ENCODE results near the gene PTX4. TPM values are rescaled to one million over a fixed set of nuclear protein-coding genes. Genes with fewer than 3 reads are reported as not detected.

PTX4 gene
- total RNA-seq, 1 experiment from 2014 or later: not detected

GRCh38 chr16:1470481-1471251 is 18.1 kb downstream of the PTX4 start:
- no CpG with 5 or more reads among the region's 14 CpGs for WGBS (ENCODE audit: extremely low coverage, insufficient read length, low lambda C conversion rate)
- no peak overlapping the region for H3K18ac ChIP-seq (ENCODE audit: insufficient read length, low read depth, low read length)
- no peak overlapping the region for H3K27ac ChIP-seq (ENCODE audit: insufficient read length, low read depth, low read length)
- H3K23ac ChIP-seq (ENCODE audit: insufficient read length, low read depth, low read length): no peak overlapping the region
- H3K4ac ChIP-seq (ENCODE audit: low read depth, low read length): no peak overlapping the region
- H3K79me2 ChIP-seq (ENCODE audit: insufficient read depth, low read length): peaks cover 20% of the 10 kb centered on the region; the same call in 1 of the 2 replicates
- H3K9me3 ChIP-seq (ENCODE audit: control insufficient read depth, low read depth, low read length): no peaks in the 10 kb centered on the region
- H2BK5ac ChIP-seq (ENCODE audit: insufficient read length, low read length): no peak overlapping the region
- no peak overlapping the region for H2BK20ac ChIP-seq (ENCODE audit: low read depth, low read length, poor library complexity, severe bottlenecking)
- no peak overlapping the region for H3K9ac ChIP-seq (ENCODE audit: extremely low read depth, insufficient read length, low read length)
- no peaks in the 10 kb centered on the region for H3K27me3 ChIP-seq (ENCODE audit: insufficient read depth, low read length)
- peaks cover 11% of the 10 kb centered on the region for H3K23me2 ChIP-seq (ENCODE audit: insufficient read length, low read depth, low read length, poor library complexity, severe bottlenecking)
- no peak overlapping the region for H2BK12ac ChIP-seq (ENCODE audit: insufficient read length, low read depth, low read length)
- H4K8ac ChIP-seq (replicated peaks; ENCODE audit: insufficient read length, low read depth, low read length): no peak overlapping the region
- H3K4me3 Mint-ChIP-seq: no peak overlapping the region
- no peak for TF ChIP-seq CTCF (conservative IDR thresholded peaks at IDR 0.05)
- peaks cover 12 to 13% of the 10 kb centered on the region in 2 experiments for H3K4me1 Mint-ChIP-seq
- H3K79me1 ChIP-seq (ENCODE audit: insufficient read depth, low read depth, low read length, poor library complexity, severe bottlenecking): peaks cover 14% of the 10 kb centered on the region
- no peaks in the 10 kb centered on the region for H4K20me1 ChIP-seq (ENCODE audit: control insufficient read depth, insufficient read depth, insufficient read length)
- no peak overlapping the region for H2AFZ ChIP-seq (ENCODE audit: low read length)
- no peak overlapping the region; the same call in 1 of the 2 replicates for H3K14ac ChIP-seq (ENCODE audit: insufficient read depth, low read length)
- peaks cover 1 to 4% of the 10 kb centered on the region in 2 experiments; a peak in 2 of 5 replicates for H3K9me3 Mint-ChIP-seq
- H4K91ac ChIP-seq (ENCODE audit: insufficient read length, low read depth, low read length): no peak overlapping the region
- H3T11ph ChIP-seq (ENCODE audit: low read length): no peak overlapping the region
- H3K27me3 Mint-ChIP-seq (ENCODE audit: low read depth): no peaks in the 10 kb centered on the region; the same call in 1 of the 2 replicates
- no peak overlapping the region for H3K4me2 ChIP-seq (ENCODE audit: insufficient read depth, insufficient read length, low read length)
- peak overlapping the region in 1 of 3 experiments; percentile 90; a peak in 3 of 7 replicates for H3K27ac Mint-ChIP-seq
- DNase-seq: no peak
- peaks cover 0 to 2% (median 0%) of the 10 kb centered on the region in 3 experiments; a peak in 3 of 7 replicates for H3K36me3 Mint-ChIP-seq (ENCODE audit: insufficient read depth in 1 of 3, low read depth in 3 of 3)
- no peak overlapping the region for H2BK120ac ChIP-seq (ENCODE audit: low read depth, low read length, poor library complexity, severe bottlenecking)
- H4K5ac ChIP-seq (ENCODE audit: insufficient read length, low read depth, low read length): no peak overlapping the region
- no peak overlapping the region for H2BK15ac ChIP-seq (ENCODE audit: low read depth, low read length)
- H2AK5ac ChIP-seq (ENCODE audit: insufficient read length, low read length): no peak overlapping the region
- H3K56ac ChIP-seq (ENCODE audit: insufficient read length, low read depth, low read length): no peak overlapping the region
- peaks cover 4% of the 10 kb centered on the region for H3K4me1 ChIP-seq (ENCODE audit: insufficient read depth, low read length)

All from H9 (cell line).